Mesenchymal stem cell (in vitro differentiated cells and primary cell): Measurements from ENCODE around the gene SPRED2.

Source experiments
- DNase-seq: peaks from one replicate; pipeline ENCODE4 v3.0.0-alpha.2; 2013
- H2AFZ ChIP-seq: one replicate; pipeline ENCODE4 v1.6.1; 2013; ENCODE audit warnings: low read depth, mild to moderate bottlenecking, control low read depth, inconsistent platforms, low read length, moderate library complexity
- H2AK5ac ChIP-seq: 2 replicates; pipeline ENCODE4 v1.6.1; 2013; ENCODE audit warnings: low read length, moderate library complexity, mild to moderate bottlenecking, inconsistent platforms; ENCODE audit not compliant: severe bottlenecking
- H2BK120ac ChIP-seq: one replicate; pipeline ENCODE4 v1.6.1; 2013; ENCODE audit warnings: low read depth, mild to moderate bottlenecking, inconsistent platforms, low read length, moderate library complexity
- H2BK12ac ChIP-seq, 2 experiments: one replicate each; pipeline ENCODE4 v1.6.1; 2013; ENCODE audit warnings: inconsistent platforms in 2 of 2, low read length in 2 of 2, mild to moderate bottlenecking in 2 of 2, moderate library complexity in 2 of 2, control low read depth in 1 of 2
- H2BK15ac ChIP-seq: one replicate; pipeline ENCODE4 v1.6.1; 2013; ENCODE audit warnings: mild to moderate bottlenecking, low read depth, inconsistent platforms; ENCODE audit not compliant: poor library complexity, severe bottlenecking
- H2BK5ac ChIP-seq: 2 replicates; pipeline ENCODE4 v1.6.1; 2013; ENCODE audit warnings: low read depth, mild to moderate bottlenecking, low read length, control low read depth, inconsistent platforms; ENCODE audit not compliant: poor library complexity, severe bottlenecking
- H3K14ac ChIP-seq, 2 experiments: one replicate each; pipeline ENCODE4 v1.6.1; 2013; ENCODE audit warnings: inconsistent platforms in 2 of 2, low read length in 2 of 2, control low read depth in 1 of 2, mild to moderate bottlenecking in 1 of 2, moderate library complexity in 1 of 2
- H3K18ac ChIP-seq, 2 experiments: one replicate each; pipeline ENCODE4 v1.6.1; 2013; ENCODE audit warnings: inconsistent platforms in 2 of 2, low read length in 2 of 2, control low read depth in 1 of 2, low read depth in 1 of 2, mild to moderate bottlenecking in 1 of 2
- H3K23ac ChIP-seq, 2 experiments: one replicate each; pipeline ENCODE4 v1.6.1; 2013; ENCODE audit warnings: inconsistent platforms in 2 of 2, low read length in 2 of 2, mild to moderate bottlenecking in 2 of 2, moderate library complexity in 2 of 2, control low read depth in 1 of 2
- H3K27ac ChIP-seq: 2 replicates; pipeline ENCODE4 v1.5.1; 2013; ENCODE audit warnings: mild to moderate bottlenecking, moderate library complexity, low read length, control low read depth, inconsistent platforms; ENCODE audit not compliant: poor library complexity, severe bottlenecking
- H3K27me3 ChIP-seq, 2 experiments: 2 replicates each; pipeline versions ENCODE4 v1.6.1 to v1.7.0; 2013; ENCODE audit warnings: low read length in 2 of 2, mild to moderate bottlenecking in 2 of 2, moderate library complexity in 2 of 2, control low read depth in 1 of 2, inconsistent platforms in 1 of 2; ENCODE audit not compliant: control insufficient read depth in 1 of 2, insufficient read depth in 1 of 2
- H3K36me3 ChIP-seq, 2 experiments: 2 replicates each; pipeline versions ENCODE4 v1.6.1 to v1.7.0; 2013; ENCODE audit warnings: low read length in 2 of 2, control low read depth in 1 of 2, inconsistent platforms in 1 of 2, low read depth in 1 of 2, mild to moderate bottlenecking in 1 of 2; ENCODE audit not compliant: insufficient read depth in 2 of 2, control insufficient read depth in 1 of 2
- H3K4ac ChIP-seq, 2 experiments: one replicate each; pipeline ENCODE4 v1.6.1; 2013; ENCODE audit warnings: inconsistent platforms in 2 of 2, low read length in 2 of 2, mild to moderate bottlenecking in 2 of 2, moderate library complexity in 2 of 2, control low read depth in 1 of 2, low read depth in 1 of 2
- H3K4me1 ChIP-seq: 2 replicates; pipeline ENCODE4 v1.6.1; 2013; ENCODE audit warnings: low read depth, low read length, control low read depth; ENCODE audit not compliant: control insufficient read depth, insufficient read depth
- H3K4me2 ChIP-seq: 2 replicates; pipeline ENCODE4 v1.6.1; 2013; ENCODE audit warnings: low read length, mild to moderate bottlenecking, inconsistent platforms; ENCODE audit not compliant: poor library complexity, severe bottlenecking
- H3K4me3 ChIP-seq, 2 experiments: 2 replicates each; pipeline versions ENCODE4 v1.5.1 to v1.7.0; 2013; ENCODE audit warnings: low read length in 2 of 2, mild to moderate bottlenecking in 2 of 2, control low read depth in 1 of 2, low read depth in 1 of 2; ENCODE audit not compliant: insufficient read depth in 1 of 2
- H3K79me1 ChIP-seq: replicated peaks from 2 replicates; pipeline ENCODE4 v1.6.1; 2013; ENCODE audit warnings: mild to moderate bottlenecking, control low read depth, low read length, inconsistent platforms; ENCODE audit not compliant: poor library complexity, severe bottlenecking
- H3K9ac ChIP-seq: 2 replicates; pipeline ENCODE4 v1.7.0; 2013; ENCODE audit warnings: mild to moderate bottlenecking, low read length, moderate library complexity
- H3K9me3 ChIP-seq: 2 replicates; pipeline ENCODE4 v1.7.0; 2013; ENCODE audit warnings: mild to moderate bottlenecking, low read length; ENCODE audit not compliant: control insufficient read depth
- H4K8ac ChIP-seq: one replicate; pipeline ENCODE4 v1.6.1; 2013; ENCODE audit warnings: inconsistent platforms, mild to moderate bottlenecking, low read length, moderate library complexity
- H4K91ac ChIP-seq: one replicate; pipeline ENCODE4 v1.6.1; 2013; ENCODE audit warnings: mild to moderate bottlenecking, low read length, inconsistent platforms
- WGBS: methylation state at CpG from one replicate; pipeline ENCODE4 v1.1.7; 2013; ENCODE audit warnings: mixed read lengths; 5-methylcytosine and 5-hydroxymethylcytosine counted together

The SPRED2 gene

GRCh38 chr2:65314801-65315441 is 117.5 kb downstream of the SPRED2 start:
- H3K79me1 ChIP-seq, result peaks cover 48% of the 10 kb centered on the region
- H3K4ac ChIP-seq, result no peak overlapping the region
- peaks cover 16% of the 10 kb centered on the region for H3K4me1 ChIP-seq
- no peaks in the 10 kb centered on the region for H3K9me3 ChIP-seq
- no peak overlapping the region for H2AFZ ChIP-seq
- H2BK15ac ChIP-seq, result no peak overlapping the region
- no peak overlapping the region for H3K27ac ChIP-seq
- no peak overlapping the region for H3K23ac ChIP-seq
- H2BK5ac ChIP-seq, result no peak overlapping the region
- H2BK12ac ChIP-seq, result peak overlapping the region in 1 of 2 experiments; percentile 6
- H3K27me3 ChIP-seq, result no peaks in the 10 kb centered on the region
- H3K18ac ChIP-seq, result no peak overlapping the region
- H3K9ac ChIP-seq, result peak overlapping the region; percentile 22
- peaks cover 39 to 60% of the 10 kb centered on the region in 2 experiments for H3K36me3 ChIP-seq
- no peak overlapping the region for H3K4me2 ChIP-seq
- DNase-seq, result peak; percentile 28
- H2AK5ac ChIP-seq, result no peak overlapping the region
- H3K4me3 ChIP-seq, result no peak overlapping the region
- no peak overlapping the region for H4K8ac ChIP-seq
- H3K14ac ChIP-seq, result peak overlapping the region in 1 of 2 experiments; percentile 24
- H4K91ac ChIP-seq, result no peak overlapping the region
- 90% methylated on average over 8 of the region's 8 CpGs for WGBS
- no peak overlapping the region for H2BK120ac ChIP-seq

- peaks cover 49% of the 10 kb centered on the region for H3K79me1 ChIP-seq
- H3K14ac ChIP-seq, result no peak overlapping the region
- H3K36me3 ChIP-seq, result peaks cover 43 to 63% of the 10 kb centered on the region in 2 experiments
- H2BK12ac ChIP-seq, result no peak overlapping the region
- no peak overlapping the region for H4K8ac ChIP-seq
- no peak overlapping the region for H3K27ac ChIP-seq
- no peak overlapping the region for H2BK5ac ChIP-seq
- H4K91ac ChIP-seq, result no peak overlapping the region
- peaks cover 10% of the 10 kb centered on the region for H3K4me1 ChIP-seq
- WGBS, result 96% methylated on average over 24 of the region's 24 CpGs
- no peak overlapping the region for H2BK15ac ChIP-seq
- H3K4ac ChIP-seq, result no peak overlapping the region
- DNase-seq, result no peak
- no peaks in the 10 kb centered on the region for H3K9me3 ChIP-seq
- H3K18ac ChIP-seq, result no peak overlapping the region
- H2AFZ ChIP-seq, result no peak overlapping the region
- H2BK120ac ChIP-seq, result no peak overlapping the region
- no peak overlapping the region for H3K4me2 ChIP-seq
- H2AK5ac ChIP-seq, result no peak overlapping the region
- no peaks in the 10 kb centered on the region for H3K27me3 ChIP-seq
- no peak overlapping the region for H3K4me3 ChIP-seq
- no peak overlapping the region for H3K23ac ChIP-seq
- H3K9ac ChIP-seq, result no peak overlapping the region
Observed at GRCh38 chr2:65313954-65314256, 118.5 kb downstream of the SPRED2 start.

- Histone ChIP-seq H2BK15ac (no peak overlapping the region), H3K18ac (no peak overlapping the region), H2AK5ac (no peak overlapping the region), H3K4ac (peak overlapping the region in 1 of 2 experiments; percentile 24), H3K27me3 (no peaks in the 10 kb centered on the region), H3K9ac (no peak overlapping the region), H3K79me1 (peaks cover 51% of the 10 kb centered on the region), H2AFZ (no peak overlapping the region), H2BK12ac (no peak overlapping the region), H3K4me3 (no peak overlapping the region), H2BK5ac (no peak overlapping the region), H3K4me2 (no peak overlapping the region), H2BK120ac (no peak overlapping the region), H4K91ac (no peak overlapping the region), H3K36me3 (peaks cover 43 to 67% of the 10 kb centered on the region in 2 experiments), H3K27ac (no peak overlapping the region), H3K9me3 (no peaks in the 10 kb centered on the region), H4K8ac (peak overlapping the region; percentile 76), H3K14ac (no peak overlapping the region), H3K23ac (no peak overlapping the region), H3K4me1 (peaks cover 10% of the 10 kb centered on the region)
- 97% methylated on average over 52 of the region's 52 CpGs for WGBS
- DNase-seq, result no peak
Observed at GRCh38 chr2:65313126-65313953, 119.1 kb downstream of the SPRED2 start.

- Histone ChIP-seq H4K91ac (no peak overlapping the region), H2BK12ac (no peak overlapping the region), H2BK5ac (no peak overlapping the region), H2BK15ac (no peak overlapping the region), H3K9ac (no peak overlapping the region), H3K18ac (no peak overlapping the region), H3K79me1 (peaks cover 44% of the 10 kb centered on the region), H3K23ac (no peak overlapping the region), H3K9me3 (no peaks in the 10 kb centered on the region), H3K14ac (no peak overlapping the region), H3K27me3 (no peaks in the 10 kb centered on the region), H3K36me3 (peaks cover 50 to 72% of the 10 kb centered on the region in 2 experiments), H3K4me2 (no peak overlapping the region), H3K27ac (no peak overlapping the region), H4K8ac (no peak overlapping the region), H2AK5ac (no peak overlapping the region), H2AFZ (no peak overlapping the region), H3K4me3 (no peak overlapping the region), H2BK120ac (no peak overlapping the region), H3K4me1 (peaks cover 12% of the 10 kb centered on the region), H3K4ac (no peak overlapping the region)
- 98% methylated on average over 7 of the region's 7 CpGs for WGBS
- no peak for DNase-seq
Observed at GRCh38 chr2:65311596-65311995, 120.8 kb downstream of the SPRED2 start.
